KOPT-K1 (cell line): ENCODE data around the gene ARHGAP40.

ENCODE experiments used
- H3K27ac ChIP-seq: fragments of 200-600 bp; sonication (generic); 2 replicates; pipeline ENCODE4 v1.5.1; 2016; ENCODE audit warnings: antibody characterized with exemption, mild to moderate bottlenecking, low read depth, low read length; ENCODE audit not compliant: poor library complexity, severe bottlenecking
- H3K36me3 ChIP-seq: fragments of 200-600 bp; sonication (generic); 2 replicates; pipeline ENCODE4 v1.5.1; 2017; ENCODE audit warnings: antibody characterized with exemption, mild to moderate bottlenecking, low read length, moderate library complexity; ENCODE audit not compliant: insufficient read depth
- H3K9me3 ChIP-seq: fragments of 200-600 bp; sonication (generic); 2 replicates; pipeline ENCODE4 v1.5.1; 2017; ENCODE audit warnings: antibody characterized with exemption, low read length, mild to moderate bottlenecking; ENCODE audit not compliant: insufficient read depth, poor library complexity, severe bottlenecking

The ARHGAP40 gene

GRCh38 chr20:38649275-38649891, 47.8 kb downstream of the ARHGAP40 start:
- H3K9me3 ChIP-seq: no peaks in the 10 kb centered on the region
- H3K36me3 ChIP-seq: no peaks in the 10 kb centered on the region
- no peak overlapping the region for H3K27ac ChIP-seq

GRCh38 chr20:38650010-38650409, 48.4 kb downstream of the ARHGAP40 start:
- Histone ChIP-seq H3K9me3 (no peaks in the 10 kb centered on the region), H3K27ac (no peak overlapping the region), H3K36me3 (no peaks in the 10 kb centered on the region)

GRCh38 chr20:38651154-38651553, 49.5 kb downstream of the ARHGAP40 start:
- Histone ChIP-seq H3K27ac (no peak overlapping the region), H3K9me3 (no peaks in the 10 kb centered on the region), H3K36me3 (no peaks in the 10 kb centered on the region)

- no peaks in the 10 kb centered on the region for H3K36me3 ChIP-seq
- no peaks in the 10 kb centered on the region for H3K9me3 ChIP-seq
Measured at GRCh38 chr20:38651562-38651961, 50.0 kb downstream of the ARHGAP40 start.

GRCh38 chr20:38652995-38653394, 51.4 kb downstream of the ARHGAP40 start:
- no peaks in the 10 kb centered on the region for H3K9me3 ChIP-seq
- H3K27ac ChIP-seq: no peak overlapping the region
- H3K36me3 ChIP-seq: no peaks in the 10 kb centered on the region

More at GRCh38 chr20:38651562-38651961, 50.0 kb downstream of the ARHGAP40 start:
- no peak overlapping the region for H3K27ac ChIP-seq

- Histone ChIP-seq H3K9me3 (no peaks in the 10 kb centered on the region), H3K27ac (no peak overlapping the region), H3K36me3 (no peaks in the 10 kb centered on the region)
Measured at GRCh38 chr20:38657390-38657789, 55.8 kb downstream of the ARHGAP40 start.

GRCh38 chr20:38658879-38659596, 57.4 kb downstream of the ARHGAP40 start:
- peaks cover 2% of the 10 kb centered on the region for H3K9me3 ChIP-seq
- no peak overlapping the region for H3K27ac ChIP-seq
- H3K36me3 ChIP-seq: no peaks in the 10 kb centered on the region

- Histone ChIP-seq H3K36me3 (no peaks in the 10 kb centered on the region), H3K27ac (no peak overlapping the region), H3K9me3 (peaks cover 7% of the 10 kb centered on the region)
Measured at GRCh38 chr20:38659597-38659880, 57.9 kb downstream of the ARHGAP40 start.

- no peaks in the 10 kb centered on the region for H3K36me3 ChIP-seq
- H3K9me3 ChIP-seq: peaks cover 8% of the 10 kb centered on the region
- H3K27ac ChIP-seq: no peak overlapping the region
Measured at GRCh38 chr20:38660429-38660828, 58.8 kb downstream of the ARHGAP40 start.

- Histone ChIP-seq H3K27ac (no peak overlapping the region), H3K36me3 (no peaks in the 10 kb centered on the region)
Measured at GRCh38 chr20:38663660-38664059, 62.1 kb downstream of the ARHGAP40 start.

GRCh38 chr20:38664284-38664683, 62.7 kb downstream of the ARHGAP40 start:
- H3K36me3 ChIP-seq: no peaks in the 10 kb centered on the region
- H3K27ac ChIP-seq: no peak overlapping the region
- peaks cover 8% of the 10 kb centered on the region for H3K9me3 ChIP-seq

More at GRCh38 chr20:38663660-38664059, 62.1 kb downstream of the ARHGAP40 start:
- peaks cover 8% of the 10 kb centered on the region for H3K9me3 ChIP-seq

GRCh38 chr20:38665094-38665493, 63.5 kb downstream of the ARHGAP40 start:
- H3K27ac ChIP-seq: no peak overlapping the region
- H3K9me3 ChIP-seq: peaks cover 8% of the 10 kb centered on the region
- no peaks in the 10 kb centered on the region for H3K36me3 ChIP-seq

GRCh38 chr20:38665506-38666285, 64.1 kb downstream of the ARHGAP40 start:
- no peaks in the 10 kb centered on the region for H3K36me3 ChIP-seq
- peaks cover 8% of the 10 kb centered on the region for H3K9me3 ChIP-seq
- H3K27ac ChIP-seq: no peak overlapping the region

GRCh38 chr20:38667417-38667956, 65.9 kb downstream of the ARHGAP40 start:
- H3K36me3 ChIP-seq: no peaks in the 10 kb centered on the region
- peaks cover 8% of the 10 kb centered on the region for H3K9me3 ChIP-seq
- no peak overlapping the region for H3K27ac ChIP-seq

- Histone ChIP-seq H3K36me3 (no peaks in the 10 kb centered on the region), H3K9me3 (peaks cover 2% of the 10 kb centered on the region), H3K27ac (no peak overlapping the region)
Measured at GRCh38 chr20:38669688-38670087, 68.1 kb downstream of the ARHGAP40 start.
